Measurements from ENCODE around the gene NMS.

DNA sequence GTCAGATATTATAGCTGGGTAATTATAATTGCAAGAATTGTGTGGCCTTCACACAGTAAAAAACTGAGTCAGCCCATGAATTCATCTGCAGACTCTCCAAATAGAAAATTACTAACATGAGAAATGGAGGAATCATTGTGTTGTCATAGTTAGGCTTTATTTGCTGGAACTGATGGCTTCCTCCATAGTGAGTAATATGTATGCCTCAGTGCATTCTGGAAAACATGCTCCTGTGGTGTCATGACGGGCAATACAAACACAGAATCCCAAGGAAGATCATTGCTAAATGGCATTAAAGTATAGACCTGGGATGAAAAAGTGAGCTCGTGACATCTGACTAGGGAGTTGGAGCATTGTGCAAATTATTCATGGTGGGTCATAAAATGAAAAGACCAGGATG is 23.6 kb upstream of the NMS start:
- TF ChIP-seq, protein P1, sequence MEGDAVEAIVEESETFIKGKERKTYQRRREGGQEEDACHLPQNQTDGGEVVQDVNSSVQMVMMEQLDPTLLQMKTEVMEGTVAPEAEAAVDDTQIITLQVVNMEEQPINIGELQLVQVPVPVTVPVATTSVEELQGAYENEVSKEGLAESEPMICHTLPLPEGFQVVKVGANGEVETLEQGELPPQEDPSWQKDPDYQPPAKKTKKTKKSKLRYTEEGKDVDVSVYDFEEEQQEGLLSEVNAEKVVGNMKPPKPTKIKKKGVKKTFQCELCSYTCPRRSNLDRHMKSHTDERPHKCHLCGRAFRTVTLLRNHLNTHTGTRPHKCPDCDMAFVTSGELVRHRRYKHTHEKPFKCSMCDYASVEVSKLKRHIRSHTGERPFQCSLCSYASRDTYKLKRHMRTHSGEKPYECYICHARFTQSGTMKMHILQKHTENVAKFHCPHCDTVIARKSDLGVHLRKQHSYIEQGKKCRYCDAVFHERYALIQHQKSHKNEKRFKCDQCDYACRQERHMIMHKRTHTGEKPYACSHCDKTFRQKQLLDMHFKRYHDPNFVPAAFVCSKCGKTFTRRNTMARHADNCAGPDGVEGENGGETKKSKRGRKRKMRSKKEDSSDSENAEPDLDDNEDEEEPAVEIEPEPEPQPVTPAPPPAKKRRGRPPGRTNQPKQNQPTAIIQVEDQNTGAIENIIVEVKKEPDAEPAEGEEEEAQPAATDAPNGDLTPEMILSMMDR (IDR thresholded peaks at IDR 0.05 in 8 of 11, conservative IDR thresholded peaks at IDR 0.05 in 3 of 11), result no peak
- no peak for TF ChIP-seq POLR2AphosphoS5 (IDR thresholded peaks at IDR 0.05)

Data from spleen (tissue), 7 donors.